Activated naive CD4-positive, alpha-beta T cell treated with Interleukin-2 at 50 U/mL for 16 hours (primary cell): Measurements from ENCODE around the gene NLGN1.

ENCODE experiments used
- DNase-seq: peaks from one replicate; pipeline ENCODE4 v3.0.0-alpha.2; 2020

Gene NLGN1

DNA sequence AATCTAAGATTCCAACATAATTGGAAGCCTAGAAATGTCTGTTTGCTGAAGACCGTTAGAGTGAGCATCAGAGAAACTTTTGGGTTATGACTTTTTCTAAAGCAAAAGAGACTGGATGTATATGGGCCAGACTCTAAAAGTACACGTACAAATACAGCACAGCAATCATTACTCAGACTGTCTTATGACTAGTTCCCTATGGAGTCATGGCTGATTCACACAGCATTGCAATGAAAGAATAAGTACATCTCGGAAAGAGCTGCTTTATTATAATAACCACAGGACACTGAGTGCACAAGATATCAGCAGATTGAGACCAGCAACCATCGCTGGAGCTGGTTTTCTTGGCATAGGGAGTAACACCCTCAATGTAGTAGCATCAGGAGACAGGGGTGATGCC, 618.6 kb downstream of the NLGN1 start:
- DNase-seq: no peak

DNA sequence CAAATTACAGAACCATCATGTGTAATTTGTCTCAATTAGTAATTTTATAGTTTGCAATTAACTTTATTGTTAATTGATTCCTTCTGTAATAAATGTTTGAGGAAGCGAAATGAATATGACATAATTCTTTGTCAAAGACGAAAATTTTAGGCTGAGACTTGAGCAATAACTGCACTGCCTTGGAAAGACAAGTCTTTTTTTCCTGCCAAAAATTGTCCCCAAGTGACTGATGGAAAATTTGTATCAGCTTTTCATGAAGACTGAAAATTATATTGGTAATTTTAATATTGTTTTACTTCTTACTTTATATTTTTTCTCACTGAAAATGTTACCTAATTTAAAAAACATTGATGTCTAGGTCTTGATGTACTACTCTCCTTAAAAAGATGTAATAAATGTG, 622.6 kb downstream of the NLGN1 start:
- no peak for DNase-seq

DNA sequence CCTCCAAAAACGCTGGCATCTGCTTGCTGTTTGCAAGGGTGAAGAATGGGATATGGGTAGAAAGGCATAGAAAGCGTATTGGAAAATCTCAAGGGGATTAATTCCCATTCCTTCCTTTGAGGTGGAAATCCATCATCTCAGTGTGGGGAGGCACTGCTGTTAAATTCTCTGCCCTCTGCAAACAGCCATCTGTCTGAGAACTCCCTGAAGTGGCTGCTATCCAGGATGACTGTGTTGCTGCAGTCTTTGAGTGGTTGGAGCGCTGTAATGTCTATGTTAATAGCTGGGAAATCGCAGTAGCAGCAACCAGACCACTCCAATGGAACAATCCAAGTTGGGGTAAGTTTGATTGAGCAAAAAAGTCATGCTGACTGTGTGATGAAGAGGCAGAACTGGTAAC, 625.9 kb downstream of the NLGN1 start:
- DNase-seq: no peak

DNA sequence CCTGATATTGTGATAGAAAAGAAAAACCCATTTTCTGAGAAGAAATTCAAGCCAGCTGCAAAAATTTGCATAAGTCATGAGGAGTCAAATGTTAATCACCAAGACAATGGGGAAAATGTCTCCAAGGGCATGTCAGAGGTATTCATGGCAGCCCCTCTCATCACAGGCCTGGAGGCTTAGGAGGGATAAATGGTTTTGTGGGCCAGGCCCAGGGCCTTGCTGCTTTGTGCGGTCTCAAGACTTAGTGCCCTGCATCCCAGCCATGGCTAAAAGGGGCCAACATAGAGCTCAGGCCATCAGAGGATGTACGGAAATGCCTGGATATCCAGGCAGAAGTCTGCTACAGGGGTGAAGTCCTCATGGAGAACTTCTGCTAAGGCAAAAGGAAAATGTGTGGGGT, 631.1 kb downstream of the NLGN1 start:
- no peak for DNase-seq

DNA sequence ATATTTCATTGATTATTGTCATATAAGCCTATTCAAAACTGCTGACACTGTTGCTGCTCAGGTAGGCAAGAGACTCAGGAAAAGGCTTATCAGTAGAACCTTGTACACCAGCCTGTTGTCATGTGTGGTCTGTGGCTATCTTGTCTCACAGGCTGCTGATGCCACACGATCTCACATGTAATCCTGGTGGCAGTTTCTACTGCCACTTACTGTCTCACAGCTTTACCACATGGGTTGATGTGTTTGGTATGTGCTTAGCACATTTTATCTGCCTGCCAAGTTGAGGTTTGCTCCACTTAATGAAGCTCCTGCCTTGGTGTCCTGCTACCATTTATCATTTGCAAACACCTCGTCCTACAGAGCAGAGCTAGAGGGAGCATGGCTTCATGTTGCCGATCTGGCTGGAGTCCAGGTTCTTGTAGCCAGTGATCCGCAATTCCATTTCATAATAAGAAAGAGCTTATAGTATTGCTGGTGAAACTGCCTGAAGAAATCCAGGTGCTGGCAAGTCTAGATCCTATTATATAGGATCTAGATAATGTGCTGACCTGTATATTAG, 637.9 kb downstream of the NLGN1 start:
- no peak for DNase-seq

DNA sequence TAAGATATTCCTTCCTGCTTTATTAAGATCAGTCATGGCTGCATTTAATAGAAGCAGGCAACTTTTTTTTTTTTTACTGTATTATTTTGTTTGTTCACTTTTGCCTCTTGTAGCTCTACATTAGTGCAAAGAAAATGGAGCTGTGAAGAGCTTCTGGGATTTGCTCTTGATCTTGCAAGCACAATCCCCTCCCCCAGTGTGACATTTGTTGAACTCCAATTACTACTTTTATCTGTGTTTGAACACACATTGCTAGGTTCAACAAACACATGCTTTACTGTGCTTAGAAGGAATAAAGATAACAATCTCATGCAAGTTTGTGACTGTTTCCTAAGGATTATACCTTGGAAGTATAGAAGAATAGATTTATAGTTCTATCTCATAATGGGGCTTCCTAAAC, 648.8 kb downstream of the NLGN1 start:
- DNase-seq: no peak

DNA sequence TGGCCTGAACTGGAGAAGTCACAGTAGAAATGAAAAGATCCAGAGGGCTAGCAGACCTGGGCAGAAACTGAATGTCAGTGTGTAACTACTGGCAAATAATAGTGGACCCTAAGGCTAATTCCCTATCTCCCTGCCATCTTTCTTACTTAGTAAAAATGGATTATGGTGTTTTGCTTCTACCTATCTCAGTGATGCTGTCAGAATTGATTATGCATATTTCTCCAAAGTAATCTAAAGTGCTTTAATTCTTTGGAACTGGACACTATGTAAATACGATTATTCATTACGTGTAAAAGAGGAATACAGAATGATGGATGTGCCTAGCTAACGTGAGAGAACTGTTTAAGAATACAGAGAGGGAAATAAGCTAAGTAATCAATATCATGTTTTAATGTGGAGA, 651.9 kb downstream of the NLGN1 start:
- no peak for DNase-seq

DNA sequence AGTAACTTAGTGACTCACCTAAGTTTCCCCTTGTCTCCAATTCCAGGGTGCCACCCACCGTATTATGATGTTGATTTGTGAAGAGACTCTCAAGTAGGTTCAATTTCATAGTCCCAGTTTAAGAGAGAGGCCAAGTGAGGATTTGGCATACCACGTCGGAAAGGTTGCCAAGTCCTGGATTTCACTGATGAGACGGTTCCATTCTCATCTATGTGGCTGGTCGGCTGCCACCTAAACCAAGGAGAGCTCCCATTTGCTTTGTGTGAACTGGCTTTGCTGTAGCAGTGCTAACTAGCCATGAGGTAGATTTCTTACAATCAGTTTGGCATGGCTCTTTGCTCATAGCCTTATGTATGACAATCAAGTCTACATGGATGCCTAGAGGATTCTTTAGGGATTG, 653.6 kb downstream of the NLGN1 start:
- DNase-seq: no peak

DNA sequence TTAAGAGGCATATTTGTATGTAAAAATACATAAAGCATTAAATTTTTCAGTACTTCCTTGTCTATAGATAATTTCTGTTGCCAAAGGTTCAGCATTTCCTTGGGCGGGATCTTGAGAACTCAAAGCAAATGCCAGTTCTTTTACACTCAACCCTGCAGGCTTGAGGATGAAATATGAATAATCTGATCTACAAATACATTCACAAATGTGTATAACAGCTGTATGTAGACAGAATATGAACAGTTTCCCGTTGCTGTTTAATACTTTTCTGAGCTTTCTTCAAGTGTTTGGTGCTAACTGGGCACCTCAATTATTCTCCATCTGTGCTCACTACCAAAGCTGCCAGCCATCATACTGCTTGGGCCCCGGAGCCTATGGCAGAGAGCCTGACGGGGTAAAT, 661.3 kb downstream of the NLGN1 start:
- no peak for DNase-seq

DNA sequence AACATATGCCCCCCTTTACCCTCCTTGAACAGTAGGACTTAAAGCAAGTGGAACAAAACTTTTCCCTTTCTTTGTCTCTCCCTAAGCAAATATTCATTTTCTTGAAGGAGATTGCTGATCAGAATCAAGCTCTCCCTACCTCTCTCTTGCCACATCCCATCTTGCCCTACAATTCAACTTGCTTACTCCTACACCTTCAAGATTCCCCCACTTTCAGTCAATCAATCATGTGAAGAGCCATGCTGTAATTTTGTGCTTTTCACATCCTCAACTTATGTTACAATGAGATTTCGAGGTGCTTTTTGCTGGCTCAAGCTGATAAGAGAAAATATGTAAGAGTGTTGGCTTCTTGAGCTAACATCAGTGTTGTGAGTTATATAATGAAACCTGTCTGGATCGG, 662.9 kb downstream of the NLGN1 start:
- no peak for DNase-seq

DNA sequence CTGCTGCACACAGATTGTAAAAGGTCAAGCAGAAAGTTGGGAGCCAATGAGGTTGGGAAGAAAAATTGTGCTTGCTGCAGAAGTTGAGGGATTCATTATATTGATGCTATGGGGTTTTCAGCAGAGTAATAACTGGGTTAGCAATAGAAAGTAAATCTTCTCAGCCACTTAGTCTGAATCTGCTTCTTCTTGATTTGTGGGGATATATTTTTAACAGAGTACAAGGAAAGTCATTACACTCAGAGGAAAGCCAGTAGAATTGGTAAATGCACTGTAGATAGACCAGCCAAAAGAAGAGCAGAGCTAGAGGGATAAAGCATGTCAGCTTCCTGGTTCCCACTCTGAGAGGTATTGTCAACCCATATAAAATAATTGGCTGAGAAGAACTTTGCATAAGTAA, 663.6 kb downstream of the NLGN1 start:
- DNase-seq: no peak

DNA sequence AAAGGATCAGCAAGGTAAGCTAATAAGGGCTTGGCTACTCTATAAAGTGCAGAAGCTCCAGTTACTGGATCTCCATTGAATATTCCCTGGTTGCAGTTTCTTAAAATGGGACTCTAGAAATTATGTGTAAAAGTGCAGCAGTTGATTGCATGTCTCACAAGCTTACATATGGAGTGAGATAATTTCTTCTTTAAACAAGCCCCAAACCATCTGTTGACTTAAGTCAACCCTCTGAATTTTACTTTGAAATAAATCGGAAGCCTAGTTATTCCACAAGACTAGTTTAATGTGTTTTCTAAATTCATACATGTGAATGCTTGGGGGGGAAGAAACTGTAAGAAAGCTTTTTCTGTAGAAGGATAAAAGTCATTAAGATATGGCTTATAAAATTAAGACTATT, 664.2 kb downstream of the NLGN1 start:
- DNase-seq: no peak

DNA sequence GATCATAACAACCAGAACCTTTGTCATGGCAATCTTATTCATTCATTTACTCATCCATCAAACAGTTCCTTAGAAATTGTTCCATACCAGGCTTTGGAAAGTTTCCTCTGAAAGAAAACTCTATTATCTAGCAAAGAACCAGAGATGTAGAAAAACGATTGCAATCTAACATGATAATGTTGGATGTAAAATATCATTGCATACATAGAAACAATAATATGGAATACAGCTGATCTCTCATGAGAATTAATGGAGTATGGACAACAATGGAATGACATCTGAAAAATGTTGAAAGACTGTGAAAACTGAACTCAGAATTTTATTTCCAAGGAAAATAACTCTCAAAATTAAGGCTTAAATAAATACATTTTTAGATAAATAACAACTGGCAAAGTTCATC, 665.4 kb downstream of the NLGN1 start:
- DNase-seq: no peak

DNA sequence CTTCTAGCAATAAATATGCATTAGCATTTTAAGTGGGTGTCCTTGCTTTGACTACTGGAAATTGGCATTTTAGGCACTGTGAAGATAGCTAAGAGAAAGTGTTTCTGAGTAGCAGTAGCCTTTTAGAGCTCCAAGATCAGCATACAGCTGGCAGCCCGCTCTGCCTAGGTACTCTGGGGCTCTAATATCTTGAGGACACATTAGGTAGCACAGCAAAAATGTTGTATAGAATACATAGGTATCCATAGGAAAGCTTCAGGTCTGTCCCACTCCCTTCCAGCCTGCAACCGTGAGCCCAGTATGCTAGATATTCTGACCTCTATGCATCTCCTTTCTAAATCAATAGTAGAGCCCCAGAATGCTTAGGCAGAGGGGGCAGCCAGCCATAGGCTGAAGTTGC, 670.5 kb downstream of the NLGN1 start:
- no peak for DNase-seq

DNA sequence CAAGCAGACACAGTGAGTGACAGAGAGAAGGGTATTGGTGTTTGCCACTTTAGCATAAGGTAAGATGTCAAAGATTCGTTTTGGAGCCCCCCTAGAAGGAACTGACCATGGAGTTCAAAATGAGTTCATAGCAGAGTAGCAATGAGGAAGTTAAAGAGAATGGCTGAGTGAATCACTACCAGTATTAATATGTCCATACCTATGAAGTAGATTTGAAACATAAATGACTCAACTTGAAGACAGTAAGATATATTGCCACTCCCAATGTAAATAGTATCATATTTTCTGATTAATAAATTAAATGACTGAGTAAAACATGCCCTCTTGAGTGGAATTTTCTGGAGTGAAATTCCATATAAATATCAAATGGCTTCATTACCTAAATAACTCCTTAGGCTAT, 675.1 kb downstream of the NLGN1 start:
- no peak for DNase-seq

DNA sequence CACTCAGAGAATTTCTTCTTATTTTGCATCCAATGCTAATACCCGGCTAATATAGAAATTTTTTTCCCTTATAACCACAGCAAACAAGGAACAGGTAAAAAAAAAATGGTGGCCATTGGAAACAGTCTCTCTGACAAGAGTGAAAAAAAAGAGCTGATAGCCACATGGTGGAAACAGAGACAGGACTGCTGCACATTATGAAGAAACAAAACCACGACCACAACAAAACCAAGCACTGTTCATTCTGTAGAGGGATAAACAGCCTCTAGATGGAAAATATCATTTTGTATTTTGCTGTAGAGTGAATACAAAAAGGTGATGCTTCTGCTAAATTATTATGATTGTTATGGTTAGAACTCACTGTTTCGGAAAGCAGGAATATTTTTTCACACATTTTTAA, 686.2 kb downstream of the NLGN1 start:
- no peak for DNase-seq

DNA sequence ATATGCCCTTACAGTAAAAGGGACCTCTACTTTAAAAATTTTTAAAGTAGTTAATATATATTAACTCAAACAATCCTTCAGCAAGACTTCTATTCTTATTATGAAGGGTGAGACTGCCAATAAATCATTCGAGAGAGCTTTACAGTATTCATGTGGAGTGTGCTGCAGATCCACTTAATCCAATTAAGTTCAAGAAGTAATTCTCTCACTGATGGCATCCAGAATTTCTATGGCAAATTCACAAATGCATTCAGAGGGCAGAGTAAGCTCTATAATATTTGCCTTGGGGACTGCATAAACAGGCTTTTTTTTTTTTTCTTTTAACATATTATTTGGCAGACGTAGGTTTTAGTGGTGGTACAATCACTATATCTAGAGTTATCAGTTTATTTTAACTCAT, 692.0 kb downstream of the NLGN1 start:
- DNase-seq: no peak

DNA sequence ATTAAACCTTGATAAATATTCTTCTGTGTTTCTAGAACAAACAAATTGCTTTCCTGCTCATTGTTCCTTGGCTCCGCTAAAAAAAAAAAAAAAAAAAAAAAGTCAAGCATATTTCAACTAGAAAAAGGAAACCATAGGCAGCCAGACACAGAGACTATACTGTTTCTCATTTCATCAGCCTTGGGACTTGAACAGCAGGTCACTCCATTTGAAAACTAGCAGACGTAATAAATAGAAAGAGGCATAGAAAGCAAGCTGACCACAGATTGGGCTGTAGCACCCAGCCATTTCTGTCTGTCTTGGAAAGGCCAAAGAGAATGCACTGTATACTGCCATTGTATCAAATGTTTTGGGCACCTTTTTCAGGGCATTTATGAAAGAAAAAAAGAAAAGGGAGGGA, 697.1 kb downstream of the NLGN1 start:
- DNase-seq: no peak

DNA sequence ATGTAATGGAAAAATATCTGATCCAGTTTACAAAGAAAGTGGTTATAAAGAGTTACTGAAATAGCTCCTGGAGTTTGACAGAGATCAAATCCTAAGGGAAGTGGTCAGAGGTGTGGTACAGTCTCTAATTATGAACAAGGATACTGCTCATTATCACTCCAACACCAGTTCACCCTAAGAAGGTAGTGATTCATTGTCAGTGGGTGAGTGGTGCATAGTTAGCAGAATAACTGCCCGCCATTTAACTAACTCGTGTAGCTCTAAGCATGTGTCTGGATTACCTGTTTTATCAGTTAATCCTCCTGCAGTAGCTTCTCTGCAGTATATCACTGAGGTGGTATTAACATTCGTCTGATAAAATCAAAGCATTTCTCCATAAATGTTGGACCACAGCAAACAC, 700.1 kb downstream of the NLGN1 start:
- DNase-seq: no peak

DNA sequence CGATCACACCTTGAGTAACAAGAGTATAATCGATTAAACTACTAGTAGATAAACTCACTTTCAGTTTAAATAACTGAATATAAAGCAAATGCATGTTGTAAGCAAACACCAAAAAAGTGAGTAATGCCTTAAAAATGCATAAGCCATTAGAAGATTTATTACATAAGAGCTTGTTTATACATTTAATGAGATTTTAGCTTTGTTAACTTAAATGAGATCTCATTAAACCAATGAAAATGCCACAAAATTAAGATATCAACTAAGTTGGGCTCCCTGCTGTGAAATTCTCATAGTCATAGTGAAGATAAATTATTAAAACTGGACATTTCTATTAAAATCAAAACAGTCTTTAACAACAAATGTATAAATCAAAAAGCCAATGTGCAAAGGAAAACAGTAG, 701.2 kb downstream of the NLGN1 start:
- no peak for DNase-seq

DNA sequence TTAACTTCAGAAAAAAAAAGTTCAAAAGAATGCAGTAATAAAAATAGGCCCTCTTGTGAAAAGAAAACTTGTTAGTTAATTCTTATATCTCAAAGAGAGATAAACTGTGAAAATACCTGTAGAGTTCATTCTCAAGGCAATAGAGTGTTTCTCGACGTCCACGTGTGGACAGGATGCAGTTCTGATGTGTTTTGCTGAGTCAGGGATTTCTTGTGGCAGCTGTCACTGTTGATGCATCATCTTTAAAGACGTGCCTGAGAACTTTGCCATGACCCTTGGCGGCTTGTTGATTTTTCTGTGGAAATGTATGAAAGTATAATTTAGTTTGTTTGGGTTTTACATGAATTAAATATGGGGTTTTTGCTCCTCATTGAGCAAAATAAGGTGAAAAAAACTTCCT, 702.2 kb downstream of the NLGN1 start:
- DNase-seq: no peak

DNA sequence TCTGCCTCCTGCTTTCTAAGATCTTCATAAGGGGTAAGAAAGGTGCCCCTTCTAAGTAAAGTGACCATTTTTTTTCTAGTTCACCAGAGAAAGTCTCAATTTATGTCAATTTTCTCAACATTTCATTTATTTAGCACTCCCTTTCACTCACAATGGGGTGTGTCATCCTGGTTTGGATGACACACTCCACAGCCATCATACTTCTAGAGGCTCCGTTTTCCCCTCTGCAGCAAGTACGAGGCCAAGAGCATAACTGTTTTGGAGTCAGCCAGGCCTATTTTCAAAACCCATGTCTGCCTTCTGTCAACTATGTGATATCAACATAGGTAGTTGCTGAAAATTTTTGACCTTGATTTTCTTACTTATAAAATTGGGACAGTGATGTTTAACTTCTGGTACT, 703.2 kb downstream of the NLGN1 start:
- DNase-seq: no peak

DNA sequence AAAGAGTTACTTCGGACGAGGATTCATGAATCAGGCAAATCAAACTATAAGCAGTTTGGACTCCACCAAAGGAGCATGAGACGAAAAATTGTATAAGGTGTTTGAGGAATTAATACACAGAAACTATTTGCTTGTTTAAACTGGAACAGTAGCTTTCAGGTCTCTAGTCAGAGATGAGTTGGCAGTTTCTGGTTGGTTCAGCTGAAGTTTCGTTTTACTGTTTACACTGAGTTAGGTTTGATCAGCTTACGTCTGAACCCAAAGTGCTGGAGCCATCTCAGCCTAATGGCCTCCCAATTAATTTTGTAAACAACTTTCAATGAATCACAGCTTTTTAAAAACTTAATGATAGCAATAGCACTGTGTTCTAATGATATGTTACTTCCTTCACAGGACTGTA, 703.7 kb downstream of the NLGN1 start:
- no peak for DNase-seq

DNA sequence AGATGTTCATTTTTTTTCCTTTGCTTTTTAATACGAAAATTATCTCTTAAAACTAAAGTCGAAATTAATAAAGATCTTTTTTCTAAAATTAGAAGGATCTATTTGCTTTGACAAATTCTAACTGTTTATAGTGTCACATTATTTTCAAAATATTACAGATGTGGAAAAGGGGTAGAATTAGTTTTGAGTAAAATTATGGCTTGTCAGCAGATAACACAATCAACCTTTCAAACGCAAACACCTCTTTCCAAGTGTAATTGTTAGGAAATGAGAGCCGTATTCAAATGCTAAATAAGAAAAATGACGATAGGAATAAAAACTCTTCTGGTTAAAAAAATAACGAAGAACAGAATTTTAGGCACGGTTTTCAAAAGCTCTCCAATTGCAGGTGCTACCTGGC, 704.7 kb downstream of the NLGN1 start:
- no peak for DNase-seq

DNA sequence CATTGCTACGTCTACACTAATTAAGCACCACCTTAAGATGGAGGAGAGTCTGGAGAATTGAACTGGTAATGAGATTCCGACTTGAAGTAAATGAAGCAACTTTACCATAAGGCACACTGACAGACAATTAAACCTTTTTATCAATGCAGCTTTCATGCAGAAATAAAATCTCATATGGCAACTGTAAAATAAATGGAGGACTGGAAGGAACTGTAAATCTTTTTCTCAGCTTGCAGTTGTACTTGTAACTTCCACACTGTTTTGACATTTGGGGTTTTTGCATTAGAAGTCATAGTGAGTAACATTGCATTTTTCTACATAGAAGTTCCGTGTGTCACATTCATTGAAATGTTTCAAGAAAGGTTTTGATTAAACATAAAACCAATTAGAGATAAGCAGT, 705.3 kb downstream of the NLGN1 start:
- no peak for DNase-seq

DNA sequence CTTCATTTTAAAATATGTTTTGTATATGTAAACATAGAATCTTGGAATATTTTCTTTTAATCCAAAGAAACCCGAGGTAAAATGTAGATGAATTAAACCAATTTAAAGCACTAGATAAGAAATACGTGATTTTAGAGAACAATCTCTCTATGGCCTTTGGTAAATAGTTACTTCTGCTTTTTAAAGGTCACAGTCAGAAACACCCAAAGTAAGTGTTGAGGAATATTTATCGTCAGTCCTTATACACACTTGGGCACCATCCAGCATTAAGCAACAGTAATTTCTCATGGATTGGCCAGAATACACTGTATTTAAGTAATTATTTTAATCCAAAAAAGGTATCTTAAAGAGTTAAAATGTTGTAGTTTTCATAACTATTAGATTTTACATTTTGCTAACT, 713.2 kb downstream of the NLGN1 start:
- DNase-seq: no peak
